Gastrocnemius medialis (tissue), 4 donors: ENCODE results near the gene HSPA9. TPM values are rescaled to one million over a fixed set of nuclear protein-coding genes. Genes with fewer than 3 reads are reported as not detected.

Experiments used
- ATAC-seq, 2 donors: fragments of 150-250 bp; one replicate each; pipeline ENCODE4 v1.9.1; 2016
- DNase-seq, 2 donors: peaks; one replicate each; pipeline ENCODE4 v3.0.0-alpha.2; 2019
- H3K27ac ChIP-seq, 4 donors: fragments of 200-600 bp; sonication (generic); 1 replicate in 1 of 4; 2 replicates in 3 of 4; pipeline ENCODE4 v1.5.1; 2016 to 2018; ENCODE audit warnings: mild to moderate bottlenecking in 2 of 4, moderate library complexity in 1 of 4
- H3K27me3 ChIP-seq, 3 donors: fragments of 200-600 bp; sonication (generic) in 2 of 3; 1 replicate in 1 of 3; 2 replicates in 2 of 3; pipeline versions ENCODE4 v1.5.1 to v1.6.0; 2016 to 2019; ENCODE audit warnings: mild to moderate bottlenecking in 1 of 3, moderate library complexity in 1 of 3
- H3K36me3 ChIP-seq, 2 donors: fragments of 200-600 bp; sonication (generic) in 1 of 2; one replicate each; pipeline ENCODE4 v1.5.1; 2017 to 2018
- H3K4me1 ChIP-seq, 2 donors: fragments of 200-600 bp; sonication (generic) in 1 of 2; one replicate each; pipeline ENCODE4 v1.5.1; 2016 to 2017; ENCODE audit warnings: mild to moderate bottlenecking in 2 of 2
- H3K4me3 ChIP-seq, 4 donors: fragments of 200-600 bp; sonication (generic) in 3 of 4; 1 replicate in 1 of 4; 2 replicates in 3 of 4; pipeline ENCODE4 v1.5.1; 2016 to 2019; ENCODE audit warnings: mild to moderate bottlenecking in 2 of 4
- H3K9me3 ChIP-seq, 3 donors: fragments of 200-600 bp; sonication (generic) in 2 of 3; 1 replicate in 1 of 3; 2 replicates in 2 of 3; pipeline ENCODE4 v1.5.1; 2016 to 2019
- POLR2A ChIP-seq, 2 donors: fragments of 450-650 bp; IDR thresholded peaks; one replicate each; pipeline ENCODE4 v1.6.1; 2017; ENCODE audit warnings: antibody characterized with exemption in 2 of 2, mild to moderate bottlenecking in 2 of 2, moderate library complexity in 2 of 2
- in situ Hi-C, 4 donors: fragments of 200-750 bp; cut with MboI; loops; one replicate each; pipeline versions ENCODE4 v1.15.0 to v1.8.0; 2017; ENCODE audit warnings: low sequenced_read_pairs in 4 of 4
- intact Hi-C: fragments of 100-400 bp; cut with DNase I; formaldehyde crosslinking; loops from one replicate; pipeline ENCODE4 v1.15.1; 2023; ENCODE audit warnings: low total_unique reads
- total RNA-seq, 4 donors: library from RNA; depleted of rRNA; stranded (reverse); fragments of >200 nt; gene quantifications; one replicate each; pipeline versions ENCODE4 v1.1.0 to v1.2.3, GENCODE V29; 2016
- TF ChIP-seq, protein P1 (sequence below), 5 experiments: fragments of 450-650 bp in 3 of 5; fragments of 200-600 bp in 2 of 5; sonication (generic) in 2 of 5; IDR thresholded peaks in 4 of 5; conservative IDR thresholded peaks in 1 of 5; 1 replicate in 4 of 5; 2 replicates in 1 of 5; pipeline ENCODE4 v1.5.1; 2016 to 2019; ENCODE audit warnings: antibody characterized with exemption in 5 of 5, mild to moderate bottlenecking in 3 of 5, moderate library complexity in 3 of 5

HSPA9 gene
- total RNA-seq, 4 donors from 2014 or later, result 449 to 840 (median 569) TPM

DNA sequence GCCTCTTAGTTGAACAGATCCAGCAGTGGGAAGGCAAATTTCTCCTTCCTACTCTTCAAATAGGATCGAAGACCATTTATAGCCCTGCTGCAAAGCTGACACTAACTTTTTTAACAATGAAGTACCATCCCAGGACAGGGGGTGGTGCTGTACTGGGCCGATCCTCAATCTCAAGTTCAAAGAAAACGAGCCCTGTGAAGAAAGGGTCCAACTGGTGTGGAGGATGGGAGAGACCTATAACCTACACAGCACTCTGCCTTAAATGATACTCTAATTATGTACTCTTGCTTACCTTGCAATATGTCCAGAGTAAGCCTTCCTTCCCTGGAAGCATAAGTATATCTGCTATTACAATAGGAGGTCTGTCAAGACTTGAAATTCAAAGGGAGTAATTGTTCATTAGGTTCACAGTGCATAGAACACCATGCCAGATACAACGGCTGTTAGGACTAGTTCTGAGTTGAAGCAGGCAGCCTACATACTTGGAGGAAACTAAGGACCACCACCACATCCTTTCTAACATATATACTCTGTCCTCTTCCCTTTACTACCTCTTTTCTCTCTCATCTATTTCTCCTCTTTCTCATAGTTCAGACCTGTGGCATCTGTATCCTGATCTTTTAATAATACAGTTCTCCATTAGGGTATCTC, 38.4 kb downstream of the HSPA9 start:
- Histone ChIP-seq H3K9me3 (no peaks in the 10 kb centered on the region), H3K4me1 (peaks cover 59 to 77% of the 10 kb centered on the region in 2 donors), H3K4me3 (no peak overlapping the region), H3K36me3 (no peaks in the 10 kb centered on the region), H3K27me3 (no peaks in the 10 kb centered on the region), H3K27ac (peak overlapping the region in 2 of 4 donors; percentile 31 to 48)
- in situ Hi-C loops (no loop called here), intact Hi-C loops (no loop called here)
- ATAC-seq, result no peak
- TF ChIP-seq, protein P1, sequence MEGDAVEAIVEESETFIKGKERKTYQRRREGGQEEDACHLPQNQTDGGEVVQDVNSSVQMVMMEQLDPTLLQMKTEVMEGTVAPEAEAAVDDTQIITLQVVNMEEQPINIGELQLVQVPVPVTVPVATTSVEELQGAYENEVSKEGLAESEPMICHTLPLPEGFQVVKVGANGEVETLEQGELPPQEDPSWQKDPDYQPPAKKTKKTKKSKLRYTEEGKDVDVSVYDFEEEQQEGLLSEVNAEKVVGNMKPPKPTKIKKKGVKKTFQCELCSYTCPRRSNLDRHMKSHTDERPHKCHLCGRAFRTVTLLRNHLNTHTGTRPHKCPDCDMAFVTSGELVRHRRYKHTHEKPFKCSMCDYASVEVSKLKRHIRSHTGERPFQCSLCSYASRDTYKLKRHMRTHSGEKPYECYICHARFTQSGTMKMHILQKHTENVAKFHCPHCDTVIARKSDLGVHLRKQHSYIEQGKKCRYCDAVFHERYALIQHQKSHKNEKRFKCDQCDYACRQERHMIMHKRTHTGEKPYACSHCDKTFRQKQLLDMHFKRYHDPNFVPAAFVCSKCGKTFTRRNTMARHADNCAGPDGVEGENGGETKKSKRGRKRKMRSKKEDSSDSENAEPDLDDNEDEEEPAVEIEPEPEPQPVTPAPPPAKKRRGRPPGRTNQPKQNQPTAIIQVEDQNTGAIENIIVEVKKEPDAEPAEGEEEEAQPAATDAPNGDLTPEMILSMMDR (IDR thresholded peaks at IDR 0.05 in 4 of 5, conservative IDR thresholded peaks at IDR 0.05 in 1 of 5), result peak in 2 of 5 experiments; percentile 22
- TF ChIP-seq POLR2A (IDR thresholded peaks at IDR 0.05), result no peak
- no peak for DNase-seq

DNA sequence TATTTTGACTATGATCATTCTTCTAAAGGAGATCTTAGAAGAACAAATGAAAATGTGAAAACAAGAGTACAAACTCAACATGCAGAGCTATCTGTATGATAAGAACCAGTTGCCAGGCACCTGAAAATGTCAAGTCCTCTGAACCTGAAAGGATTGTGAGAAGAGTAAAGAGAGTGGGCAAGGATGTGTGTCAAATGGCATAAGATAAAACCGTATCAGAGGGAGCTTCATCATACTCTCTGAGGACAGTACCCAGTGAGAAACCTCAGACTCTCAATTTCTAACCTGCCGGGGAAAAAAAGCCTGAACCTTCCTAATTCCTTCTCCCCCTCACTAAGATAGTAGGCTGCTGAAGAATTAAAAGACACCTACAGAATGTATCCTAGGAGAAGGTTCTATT, 39.0 kb downstream of the HSPA9 start:
- TF ChIP-seq POLR2A (IDR thresholded peaks at IDR 0.05), result no peak
- TF ChIP-seq, protein P1 (IDR thresholded peaks at IDR 0.05 in 4 of 5, conservative IDR thresholded peaks at IDR 0.05 in 1 of 5), result no peak
- DNase-seq, result no peak
- intact Hi-C loops (no loop called here), in situ Hi-C loops (no loop called here)
- ATAC-seq, result no peak
- Histone ChIP-seq H3K9me3 (no peaks in the 10 kb centered on the region), H3K27me3 (no peaks in the 10 kb centered on the region), H3K36me3 (no peaks in the 10 kb centered on the region), H3K4me3 (no peak overlapping the region), H3K4me1 (peaks cover 53 to 72% of the 10 kb centered on the region in 2 donors), H3K27ac (peak overlapping the region in 2 of 4 donors; percentile 31 to 48)

DNA sequence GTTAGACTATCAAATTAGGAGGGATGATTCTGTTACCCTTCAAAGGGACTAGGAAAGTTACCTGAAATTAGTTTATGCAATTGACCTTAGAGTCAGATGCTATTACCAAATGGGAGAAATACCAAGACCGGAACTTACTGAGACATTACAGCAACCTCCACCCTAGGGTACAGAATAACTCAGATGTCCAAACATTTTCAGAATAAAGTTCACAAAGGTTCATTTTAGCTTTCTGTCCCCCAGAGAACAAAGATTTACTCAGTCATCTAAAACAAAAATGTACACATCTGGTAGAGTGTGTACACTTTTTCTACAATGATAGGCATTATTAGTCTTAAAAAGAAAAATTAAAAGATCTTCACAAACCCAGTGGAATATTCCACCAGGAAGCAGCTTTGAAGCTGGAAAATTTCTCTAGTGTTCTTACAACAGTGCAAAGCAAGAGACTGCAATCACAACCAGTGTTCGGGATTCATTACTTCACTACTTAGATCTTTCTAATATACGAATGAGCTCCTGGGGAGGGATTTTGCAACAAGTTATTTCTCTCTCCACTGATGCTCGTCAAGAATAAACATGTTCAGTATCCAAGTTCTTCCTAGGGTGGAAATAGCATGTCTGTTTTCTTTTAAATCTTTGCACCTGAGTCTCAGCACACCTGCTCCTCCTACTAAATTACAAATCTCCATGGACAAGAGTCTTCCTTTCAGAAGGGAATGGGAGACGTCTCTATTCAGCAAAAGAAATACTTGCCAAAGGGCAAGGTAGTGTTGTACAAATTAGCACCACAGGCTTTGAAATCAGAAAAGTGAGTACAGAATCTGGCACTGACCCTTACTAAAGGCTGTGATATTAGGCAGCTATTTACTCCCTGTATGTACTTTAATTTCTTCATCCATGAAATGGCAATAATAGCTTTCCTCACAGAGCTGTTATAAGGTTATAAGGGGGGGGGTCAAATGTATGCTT, 40.9 kb downstream of the HSPA9 start:
- Histone ChIP-seq H3K4me3 (no peak overlapping the region), H3K9me3 (no peaks in the 10 kb centered on the region), H3K4me1 (peaks cover 43 to 62% of the 10 kb centered on the region in 2 donors), H3K27me3 (no peaks in the 10 kb centered on the region), H3K27ac (peak overlapping the region; percentile 23 to 65 (median 38)), H3K36me3 (no peaks in the 10 kb centered on the region)
- ATAC-seq (peak in 1 of 2 donors; percentile 60), DNase-seq (no peak)
- intact Hi-C loops (no loop called here), in situ Hi-C loops (no loop called here)
- TF ChIP-seq, protein P1 (IDR thresholded peaks at IDR 0.05 in 4 of 5, conservative IDR thresholded peaks at IDR 0.05 in 1 of 5), result no peak
- peak in 1 of 2 donors; percentile 4 for TF ChIP-seq POLR2A (IDR thresholded peaks at IDR 0.05)

DNA sequence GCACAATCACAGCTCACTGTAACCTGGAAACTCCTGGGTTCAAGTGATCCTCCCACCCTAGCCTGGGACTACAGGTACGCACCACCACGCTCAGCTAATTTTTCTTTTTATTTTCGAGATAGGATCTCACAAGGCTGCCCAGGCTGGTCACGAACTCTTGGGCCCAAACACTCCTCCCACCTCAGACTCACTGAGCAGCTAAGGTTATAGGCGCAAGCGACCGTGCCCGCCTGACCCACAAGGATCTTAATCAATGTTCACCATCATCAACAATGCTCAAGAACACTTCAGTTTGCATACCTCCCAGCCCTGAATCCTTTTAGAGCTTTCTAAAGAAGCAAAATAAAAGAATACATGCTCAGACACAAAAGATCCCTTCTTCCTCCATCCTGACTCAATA, 45.4 kb downstream of the HSPA9 start:
- no peak for ATAC-seq
- Histone ChIP-seq H3K27me3 (no peaks in the 10 kb centered on the region), H3K9me3 (no peaks in the 10 kb centered on the region), H3K4me3 (no peak overlapping the region), H3K27ac (no peak overlapping the region), H3K4me1 (peaks cover 32 to 42% of the 10 kb centered on the region in 2 donors), H3K36me3 (no peaks in the 10 kb centered on the region)
- no peak for DNase-seq
- intact Hi-C loops, result no loop called here
- TF ChIP-seq POLR2A (IDR thresholded peaks at IDR 0.05), result no peak
- TF ChIP-seq, protein P1 (IDR thresholded peaks at IDR 0.05 in 4 of 5, conservative IDR thresholded peaks at IDR 0.05 in 1 of 5), result no peak
- in situ Hi-C loops, result no loop called here
